Esophagus muscularis mucosa (tissue), 4 donors: ENCODE results near the gene MAP3K20. TPM values are rescaled to one million over a fixed set of nuclear protein-coding genes. Genes with fewer than 3 reads are reported as not detected.

Experiments
- DNase-seq: peaks from one replicate; pipeline ENCODE4 v3.0.0-alpha.2; 2017; ENCODE audit errors: extremely low spot score
- H3K27ac ChIP-seq, 4 donors: fragments of 200-600 bp; sonication (generic); replicated peaks in 1 of 4; 1 replicate in 3 of 4; 2 replicates in 1 of 4; pipeline ENCODE4 v1.5.1; 2016 to 2019; ENCODE audit warnings: mild to moderate bottlenecking in 1 of 4
- H3K27me3 ChIP-seq, 4 donors: fragments of 200-600 bp; sonication (generic); one replicate each; pipeline versions ENCODE4 v1.5.1 to v1.6.0; 2016 to 2019
- H3K36me3 ChIP-seq, 4 donors: fragments of 200-600 bp; sonication (generic); one replicate each; pipeline ENCODE4 v1.5.1; 2016 to 2019
- H3K4me1 ChIP-seq, 4 donors: fragments of 200-600 bp; sonication (generic); one replicate each; pipeline ENCODE4 v1.5.1; 2016 to 2019
- H3K4me3 ChIP-seq, 4 donors: fragments of 200-600 bp; sonication (generic); 1 replicate in 2 of 4; 2 replicates in 2 of 4; pipeline ENCODE4 v1.5.1; 2016 to 2019; ENCODE audit warnings: mild to moderate bottlenecking in 4 of 4, moderate library complexity in 1 of 4
- H3K9me3 ChIP-seq, 4 donors: fragments of 200-600 bp; sonication (generic); 1 replicate in 3 of 4; 2 replicates in 1 of 4; pipeline ENCODE4 v1.5.1; 2016 to 2019
- EP300 ChIP-seq: sonication (generic); formaldehyde crosslinking; IDR thresholded peaks from one replicate; pipeline ENCODE4 v1.6.1; 2017; ENCODE audit warnings: antibody characterized with exemption
- POLR2A ChIP-seq: fragments of 450-650 bp; IDR thresholded peaks from one replicate; pipeline ENCODE4 v1.6.1; 2017; ENCODE audit warnings: antibody characterized with exemption, moderate library complexity, mild to moderate bottlenecking, low read depth
- POLR2AphosphoS5 ChIP-seq, 2 donors: sonication (generic); formaldehyde crosslinking; IDR thresholded peaks; one replicate each; pipeline ENCODE4 v1.6.1; 2017; ENCODE audit warnings: antibody characterized with exemption in 2 of 2
- WGBS: methylation state at CpG from one replicate; pipeline ENCODE4 v1.1.5; 2018; 5-methylcytosine and 5-hydroxymethylcytosine counted together
- intact Hi-C: fragments of 100-400 bp; cut with DNase I; formaldehyde crosslinking; loops from one replicate; pipeline ENCODE4 v1.15.1; 2023
- total RNA-seq, 4 donors: library from RNA; depleted of rRNA; stranded (reverse); fragments of >200 nt; gene quantifications; one replicate each; pipeline versions ENCODE4 v1.1.0 to v1.2.1, GENCODE V29; 2016
- TF ChIP-seq, protein P1 (sequence below), 3 experiments: fragments of 200-600 bp in 2 of 3; fragments of 450-650 bp in 1 of 3; sonication (generic) in 2 of 3; IDR thresholded peaks; one replicate each; pipeline ENCODE4 v1.5.1; 2017 to 2019; ENCODE audit warnings: antibody characterized with exemption in 3 of 3, mild to moderate bottlenecking in 2 of 3, moderate library complexity in 1 of 3

MAP3K20 gene
- total RNA-seq, 4 donors from 2014 or later, result 238 to 335 (median 267) TPM

DNA sequence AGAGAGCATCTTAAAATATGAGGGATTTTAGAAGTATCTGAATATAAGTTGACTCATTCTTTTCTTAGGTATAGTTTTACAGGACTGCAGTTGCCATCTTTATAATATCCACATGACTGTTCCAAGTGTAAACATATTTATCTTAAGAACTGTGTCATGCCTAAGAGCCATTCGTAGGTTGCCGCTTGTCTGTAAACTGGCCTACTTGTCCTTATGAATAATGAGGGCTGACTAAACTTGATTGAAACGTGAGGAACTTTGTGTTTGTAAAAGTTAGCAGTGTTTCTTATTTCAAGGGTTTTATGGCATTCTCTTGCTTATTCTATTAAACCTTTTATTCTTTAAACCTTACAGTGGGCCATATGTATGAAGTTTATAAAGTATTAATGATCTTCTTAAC, 99.6 kb downstream of the MAP3K20 start:
- no peak for TF ChIP-seq POLR2AphosphoS5 (IDR thresholded peaks at IDR 0.05)
- TF ChIP-seq, protein P1, sequence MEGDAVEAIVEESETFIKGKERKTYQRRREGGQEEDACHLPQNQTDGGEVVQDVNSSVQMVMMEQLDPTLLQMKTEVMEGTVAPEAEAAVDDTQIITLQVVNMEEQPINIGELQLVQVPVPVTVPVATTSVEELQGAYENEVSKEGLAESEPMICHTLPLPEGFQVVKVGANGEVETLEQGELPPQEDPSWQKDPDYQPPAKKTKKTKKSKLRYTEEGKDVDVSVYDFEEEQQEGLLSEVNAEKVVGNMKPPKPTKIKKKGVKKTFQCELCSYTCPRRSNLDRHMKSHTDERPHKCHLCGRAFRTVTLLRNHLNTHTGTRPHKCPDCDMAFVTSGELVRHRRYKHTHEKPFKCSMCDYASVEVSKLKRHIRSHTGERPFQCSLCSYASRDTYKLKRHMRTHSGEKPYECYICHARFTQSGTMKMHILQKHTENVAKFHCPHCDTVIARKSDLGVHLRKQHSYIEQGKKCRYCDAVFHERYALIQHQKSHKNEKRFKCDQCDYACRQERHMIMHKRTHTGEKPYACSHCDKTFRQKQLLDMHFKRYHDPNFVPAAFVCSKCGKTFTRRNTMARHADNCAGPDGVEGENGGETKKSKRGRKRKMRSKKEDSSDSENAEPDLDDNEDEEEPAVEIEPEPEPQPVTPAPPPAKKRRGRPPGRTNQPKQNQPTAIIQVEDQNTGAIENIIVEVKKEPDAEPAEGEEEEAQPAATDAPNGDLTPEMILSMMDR (IDR thresholded peaks at IDR 0.05), result no peak
- no peak for TF ChIP-seq POLR2A
- no peak for TF ChIP-seq EP300
- 85% methylated on average over 3 of the region's 3 CpGs for WGBS

DNA sequence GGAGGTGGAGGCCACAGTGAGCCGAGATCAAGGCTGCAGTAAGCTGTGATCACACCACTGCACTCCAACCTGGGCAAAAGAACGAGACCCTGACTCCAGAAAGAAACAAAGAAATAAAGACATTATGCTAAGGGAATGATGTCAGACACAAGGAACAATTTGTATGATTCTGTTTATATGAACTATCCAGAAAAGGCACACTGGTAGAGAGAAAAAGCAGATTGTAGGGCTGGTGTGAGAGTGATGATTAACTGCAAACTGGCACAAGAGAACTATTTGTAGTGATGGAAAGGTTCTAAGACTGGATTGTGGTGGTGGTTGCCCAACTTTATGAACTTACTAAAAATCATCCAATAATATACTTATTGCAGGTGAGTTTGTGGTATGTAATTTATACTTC, 106.3 kb downstream of the MAP3K20 start:
- intact Hi-C loops, result no loop called here
- H3K4me3 ChIP-seq, result no peak overlapping the region
- TF ChIP-seq POLR2AphosphoS5 (IDR thresholded peaks at IDR 0.05), result peak in 1 of 2 donors; percentile 62
- TF ChIP-seq, protein P1 (IDR thresholded peaks at IDR 0.05), result no peak
- no peaks in the 10 kb centered on the region for H3K27me3 ChIP-seq
- no peaks in the 10 kb centered on the region for H3K9me3 ChIP-seq
- 50% methylated on average over 2 of the region's 2 CpGs for WGBS
- peaks cover 25 to 52% (median 44%) of the 10 kb centered on the region in 4 donors for H3K4me1 ChIP-seq
- H3K27ac ChIP-seq, result peak overlapping the region; percentile 74 to 83 (median 80)
- no peak for DNase-seq
- H3K36me3 ChIP-seq, result no peaks in the 10 kb centered on the region

More for the DNA sequence above, 99.6 kb downstream of the MAP3K20 start:
- DNase-seq, result no peak
- Histone ChIP-seq H3K4me3 (no peak overlapping the region), H3K4me1 (peaks cover 4 to 35% (median 24%) of the 10 kb centered on the region in 4 donors), H3K27ac (no peak overlapping the region), H3K9me3 (no peaks in the 10 kb centered on the region), H3K36me3 (no peaks in the 10 kb centered on the region), H3K27me3 (no peaks in the 10 kb centered on the region)
- intact Hi-C loops, result no loop called here

GRCh38 chr2:173184031-173185004, 108.7 kb downstream of the MAP3K20 start:
- Histone ChIP-seq H3K4me3 (no peak overlapping the region), H3K27me3 (no peaks in the 10 kb centered on the region), H3K27ac (peak overlapping the region; percentile 74 to 83 (median 80)), H3K36me3 (no peaks in the 10 kb centered on the region), H3K4me1 (peaks cover 40 to 71% (median 65%) of the 10 kb centered on the region in 4 donors), H3K9me3 (no peaks in the 10 kb centered on the region)
- 64% methylated on average over 11 of the region's 11 CpGs for WGBS
- intact Hi-C loops, result no loop called here
- DNase-seq, result no peak
- TF ChIP-seq, protein P1 (IDR thresholded peaks at IDR 0.05), result no peak
- TF ChIP-seq POLR2A (no peak), POLR2AphosphoS5 (IDR thresholded peaks at IDR 0.05) (peak; percentile 78 to 81), EP300 (no peak)

DNA sequence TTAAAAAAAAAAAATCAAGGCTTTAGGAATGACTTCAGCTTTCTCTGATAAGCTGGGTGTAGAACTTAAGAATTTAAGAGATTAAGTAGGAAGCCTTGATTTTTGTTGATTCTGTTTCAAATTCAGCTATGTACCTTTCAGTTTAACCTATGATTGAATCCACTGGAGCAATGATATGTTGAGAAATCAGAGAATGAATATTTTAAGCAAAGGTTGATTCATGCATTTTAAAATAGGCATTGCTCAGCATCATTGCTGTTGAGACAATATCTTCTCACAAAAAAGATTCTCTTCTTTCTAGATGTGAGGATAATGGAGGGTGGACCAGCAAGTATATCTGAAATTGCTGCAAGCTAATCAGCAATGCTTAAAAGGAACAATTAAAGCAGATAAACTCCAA, 109.8 kb downstream of the MAP3K20 start:
- H3K27me3 ChIP-seq, result no peaks in the 10 kb centered on the region
- no peak overlapping the region for H3K4me3 ChIP-seq
- intact Hi-C loops, result no loop called here
- H3K27ac ChIP-seq, result peak overlapping the region; percentile 74 to 83 (median 80)
- peaks cover 51 to 82% (median 75%) of the 10 kb centered on the region in 4 donors for H3K4me1 ChIP-seq
- no peaks in the 10 kb centered on the region for H3K9me3 ChIP-seq
- H3K36me3 ChIP-seq, result no peaks in the 10 kb centered on the region
- TF ChIP-seq, protein P1 (IDR thresholded peaks at IDR 0.05), result no peak
- no peak for TF ChIP-seq POLR2AphosphoS5 (IDR thresholded peaks at IDR 0.05)
- TF ChIP-seq EP300, result no peak
- TF ChIP-seq POLR2A, result no peak
- no peak for DNase-seq
